ENCODE measurements around the gene GDPD4.

GDPD4 gene

GRCh38 chr11:77201370-77201769 is 100.1 kb downstream of the GDPD4 start:
- no peak overlapping the region for H3K27ac ChIP-seq
- ChIA-PET POLR2A (ENCODE audit: low non-redundant PET) (no interaction called here), CTCF (no interaction called here)
- TF ChIP-seq CTCF (conservative IDR thresholded peaks at IDR 0.05; ENCODE audit: low read depth), result no peak
- no peak for DNase-seq (ENCODE audit: low spot score)

- no peak for DNase-seq (ENCODE audit: low spot score)
- no peak for TF ChIP-seq CTCF (conservative IDR thresholded peaks at IDR 0.05; ENCODE audit: low read depth)
- CTCF ChIA-PET, result interaction anchor here (1.0 kb wide), 1 partner anchor 8 kb away, joined by 3 read pairs; no protein-coding TSS in a partner anchor
- H3K27ac ChIP-seq, result no peak overlapping the region
- POLR2A ChIA-PET (ENCODE audit: low non-redundant PET), result no interaction called here
These were observed 100.9 kb downstream of the GDPD4 start for GRCh38 chr11:77200351-77201268.

- ChIA-PET CTCF (no interaction called here), POLR2A (ENCODE audit: low non-redundant PET) (no interaction called here)
- TF ChIP-seq CTCF (conservative IDR thresholded peaks at IDR 0.05; ENCODE audit: low read depth), result no peak
- H3K27ac ChIP-seq, result no peak overlapping the region
- no peak for DNase-seq (ENCODE audit: low spot score)
These were observed 102.2 kb downstream of the GDPD4 start for GRCh38 chr11:77199137-77199745.

- ChIA-PET CTCF (interaction anchor here (0.6 kb wide), 1 partner anchor 71 kb away, joined by 4 read pairs; the partner anchor contains the start of gene MYO7A), POLR2A (ENCODE audit: low non-redundant PET) (no interaction called here)
- no peak overlapping the region for H3K27ac ChIP-seq
- TF ChIP-seq CTCF (conservative IDR thresholded peaks at IDR 0.05; ENCODE audit: low read depth), result no peak
- no peak for DNase-seq (ENCODE audit: low spot score)
These were observed 103.0 kb downstream of the GDPD4 start for GRCh38 chr11:77198440-77198849.

GRCh38 chr11:77197626-77198320 is 103.7 kb downstream of the GDPD4 start:
- ChIA-PET POLR2A (ENCODE audit: low non-redundant PET) (no interaction called here), CTCF (interaction anchor here (0.6 to 1.0 kb wide), 4 partner anchors 70 to 348 kb away, joined by 3 to 5 read pairs (median 4); partner anchors contain the start of gene MYO7A)
- no peak overlapping the region for H3K27ac ChIP-seq
- no peak for TF ChIP-seq CTCF (conservative IDR thresholded peaks at IDR 0.05; ENCODE audit: low read depth)
- DNase-seq (ENCODE audit: low spot score), result no peak

GRCh38 chr11:77196961-77197360 is 104.5 kb downstream of the GDPD4 start:
- CTCF ChIA-PET, result interaction anchor here (0.7 to 2.5 kb wide), 4 partner anchors 70 to 306 kb away, joined by 3 to 10 read pairs (median 3); no protein-coding TSS in a partner anchor
- H3K27ac ChIP-seq, result no peak overlapping the region
- POLR2A ChIA-PET (ENCODE audit: low non-redundant PET), result no interaction called here
- no peak for DNase-seq (ENCODE audit: low spot score)
- no peak for TF ChIP-seq CTCF (conservative IDR thresholded peaks at IDR 0.05; ENCODE audit: low read depth)

Measured in RWPE1 (cell line).